ENCODE data around the gene FIGNL2.
A peak's percentile ranks its signal among the peaks of the same experiment; 100 is the strongest.

FIGNL2 gene

DNA sequence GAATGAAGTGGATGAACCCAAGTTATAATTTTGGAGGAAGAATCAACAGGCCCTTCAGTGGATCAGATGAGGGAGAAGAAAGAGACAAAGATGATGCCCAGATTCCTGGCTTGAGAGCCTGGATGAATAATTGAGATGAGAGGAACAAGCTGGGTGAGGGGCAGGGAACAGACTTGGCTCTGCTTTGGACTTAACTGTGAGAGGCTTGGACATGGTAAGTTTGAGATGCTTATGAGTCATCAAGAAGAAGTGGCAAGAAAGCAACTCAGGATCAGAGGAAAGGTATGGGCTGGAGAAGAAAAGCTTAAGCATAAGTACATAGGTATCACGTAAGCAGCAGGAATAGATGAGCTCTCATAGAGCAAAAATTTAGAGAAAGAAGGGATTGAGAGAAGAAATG lies 55.3 kb downstream of the FIGNL2 start:
- Histone ChIP-seq H3K4me3 (ENCODE audit: control insufficient read depth in 1 of 7, extremely low read depth in 1 of 7, insufficient read depth in 4 of 7, low read depth in 2 of 7, low read length in 6 of 7) (no peak overlapping the region), H3K27me3 (replicated peaks in 2 of 5; ENCODE audit: control insufficient read depth in 4 of 5, insufficient read depth in 5 of 5, low read length in 4 of 5) (no peaks in the 10 kb centered on the region), H3K9me3 (ENCODE audit: control extremely low read depth in 1 of 5, control insufficient read depth in 4 of 5, insufficient read depth in 2 of 5, low read depth in 1 of 5, low read length in 4 of 5) (no peaks in the 10 kb centered on the region), H3K36me3 (ENCODE audit: control insufficient read depth in 4 of 4, insufficient read depth in 4 of 4, low read length in 3 of 4) (no peaks in the 10 kb centered on the region), H3K4me1 (ENCODE audit: control extremely low read depth in 1 of 4, control insufficient read depth in 4 of 4, insufficient read depth in 4 of 4, low read length in 3 of 4) (no peaks in the 10 kb centered on the region), H3K27ac (ENCODE audit: insufficient read depth in 1 of 2, low read depth in 1 of 2, low read length in 2 of 2, poor library complexity in 1 of 2, severe bottlenecking in 2 of 2) (no peak overlapping the region)
- ChIA-PET POLR2A (no interaction called here), CTCF (interaction anchor here (0.6 to 2.0 kb wide), 3 partner anchors 11 to 27 kb away, joined by 3 to 7 read pairs (median 3); no protein-coding TSS in a partner anchor)
- DNase-seq: no peak
- WGBS (ENCODE audit: insufficient coverage): 92% methylated on average over 1 of the region's 1 CpG

- H3K27ac ChIP-seq (ENCODE audit: insufficient read depth in 1 of 2, low read depth in 1 of 2, low read length in 2 of 2, poor library complexity in 1 of 2, severe bottlenecking in 2 of 2): no peak overlapping the region
- no peak overlapping the region for H3K4me3 ChIP-seq (ENCODE audit: control insufficient read depth in 1 of 7, extremely low read depth in 1 of 7, insufficient read depth in 4 of 7, low read depth in 2 of 7, low read length in 6 of 7)
- no peaks in the 10 kb centered on the region for H3K4me1 ChIP-seq (ENCODE audit: control extremely low read depth in 1 of 4, control insufficient read depth in 4 of 4, insufficient read depth in 4 of 4, low read length in 3 of 4)
- 100% methylated on average over 2 of the region's 5 CpGs for WGBS (ENCODE audit: insufficient coverage)
- H3K27me3 ChIP-seq (replicated peaks in 2 of 5; ENCODE audit: control insufficient read depth in 4 of 5, insufficient read depth in 5 of 5, low read length in 4 of 5): no peaks in the 10 kb centered on the region
- H3K36me3 ChIP-seq (ENCODE audit: control insufficient read depth in 4 of 4, insufficient read depth in 4 of 4, low read length in 3 of 4): no peaks in the 10 kb centered on the region
- no peaks in the 10 kb centered on the region for H3K9me3 ChIP-seq (ENCODE audit: control extremely low read depth in 1 of 5, control insufficient read depth in 4 of 5, insufficient read depth in 2 of 5, low read depth in 1 of 5, low read length in 4 of 5)
- DNase-seq: no peak
- ChIA-PET POLR2A (no interaction called here), CTCF (interaction anchor here (0.8 to 2.0 kb wide), 4 partner anchors 11 to 27 kb away, joined by 3 to 7 read pairs (median 3); no protein-coding TSS in a partner anchor)
These were observed 56.1 kb downstream of the FIGNL2 start for GRCh38 chr12:51792417-51792816.

GRCh38 chr12:51788876-51789275 lies 59.6 kb downstream of the FIGNL2 start:
- no peaks in the 10 kb centered on the region for H3K36me3 ChIP-seq (ENCODE audit: control insufficient read depth in 4 of 4, insufficient read depth in 4 of 4, low read length in 3 of 4)
- WGBS (ENCODE audit: insufficient coverage): 98% methylated on average over 6 of the region's 6 CpGs
- CTCF ChIA-PET: no interaction called here
- H3K27ac ChIP-seq (ENCODE audit: insufficient read depth in 1 of 2, low read depth in 1 of 2, low read length in 2 of 2, poor library complexity in 1 of 2, severe bottlenecking in 2 of 2): no peak overlapping the region
- H3K4me1 ChIP-seq (ENCODE audit: control extremely low read depth in 1 of 4, control insufficient read depth in 4 of 4, insufficient read depth in 4 of 4, low read length in 3 of 4): peaks cover 0 to 11% (median 3%) of the 10 kb centered on the region in 4 experiments
- no peaks in the 10 kb centered on the region for H3K9me3 ChIP-seq (ENCODE audit: control extremely low read depth in 1 of 5, control insufficient read depth in 4 of 5, insufficient read depth in 2 of 5, low read depth in 1 of 5, low read length in 4 of 5)
- DNase-seq: no peak
- no peaks in the 10 kb centered on the region for H3K27me3 ChIP-seq (replicated peaks in 2 of 5; ENCODE audit: control insufficient read depth in 4 of 5, insufficient read depth in 5 of 5, low read length in 4 of 5)
- no peak overlapping the region for H3K4me3 ChIP-seq (ENCODE audit: control insufficient read depth in 1 of 7, extremely low read depth in 1 of 7, insufficient read depth in 4 of 7, low read depth in 2 of 7, low read length in 6 of 7)
- POLR2A ChIA-PET: no interaction called here

DNA sequence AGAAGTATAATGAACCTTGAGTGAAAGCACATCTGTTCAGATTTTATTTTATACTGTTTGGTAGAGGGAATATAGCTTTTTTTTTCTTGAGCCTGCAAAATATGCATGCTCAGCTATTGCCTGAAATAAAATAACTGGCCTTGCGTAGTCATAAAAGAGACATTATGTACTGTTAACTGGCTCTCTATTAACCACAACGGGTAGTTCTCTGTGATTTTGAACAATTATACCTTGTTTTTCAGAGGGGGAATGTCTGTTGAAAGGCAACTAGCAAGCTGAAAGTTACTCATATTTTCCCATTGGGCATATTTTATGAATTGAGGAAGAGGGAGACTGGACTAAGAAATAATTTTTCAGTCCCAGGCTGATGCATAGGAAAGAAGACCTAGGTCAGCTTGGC lies 62.6 kb downstream of the FIGNL2 start:
- H3K27me3 ChIP-seq (replicated peaks in 2 of 5; ENCODE audit: control insufficient read depth in 4 of 5, insufficient read depth in 5 of 5, low read length in 4 of 5): no peaks in the 10 kb centered on the region
- H3K9me3 ChIP-seq (ENCODE audit: control extremely low read depth in 1 of 5, control insufficient read depth in 4 of 5, insufficient read depth in 2 of 5, low read depth in 1 of 5, low read length in 4 of 5): no peaks in the 10 kb centered on the region
- ChIA-PET CTCF (no interaction called here), POLR2A (no interaction called here)
- H3K27ac ChIP-seq (ENCODE audit: insufficient read depth in 1 of 2, low read depth in 1 of 2, low read length in 2 of 2, poor library complexity in 1 of 2, severe bottlenecking in 2 of 2): no peak overlapping the region
- no peaks in the 10 kb centered on the region for H3K36me3 ChIP-seq (ENCODE audit: control insufficient read depth in 4 of 4, insufficient read depth in 4 of 4, low read length in 3 of 4)
- 100% methylated on average over 2 of the region's 2 CpGs for WGBS (ENCODE audit: insufficient coverage)
- H3K4me3 ChIP-seq (ENCODE audit: control insufficient read depth in 1 of 7, extremely low read depth in 1 of 7, insufficient read depth in 4 of 7, low read depth in 2 of 7, low read length in 6 of 7): no peak overlapping the region
- no peak for DNase-seq
- peaks cover 0 to 18% (median 3%) of the 10 kb centered on the region in 4 experiments for H3K4me1 ChIP-seq (ENCODE audit: control extremely low read depth in 1 of 4, control insufficient read depth in 4 of 4, insufficient read depth in 4 of 4, low read length in 3 of 4)

- 71% methylated on average over 2 of the region's 3 CpGs for WGBS (ENCODE audit: insufficient coverage)
- DNase-seq: peak in 2 of 3 donors; percentile 6 to 14
- Histone ChIP-seq H3K36me3 (ENCODE audit: control insufficient read depth in 4 of 4, insufficient read depth in 4 of 4, low read length in 3 of 4) (no peaks in the 10 kb centered on the region), H3K9me3 (ENCODE audit: control extremely low read depth in 1 of 5, control insufficient read depth in 4 of 5, insufficient read depth in 2 of 5, low read depth in 1 of 5, low read length in 4 of 5) (no peaks in the 10 kb centered on the region), H3K4me3 (ENCODE audit: control insufficient read depth in 1 of 7, extremely low read depth in 1 of 7, insufficient read depth in 4 of 7, low read depth in 2 of 7, low read length in 6 of 7) (no peak overlapping the region), H3K27ac (ENCODE audit: insufficient read depth in 1 of 2, low read depth in 1 of 2, low read length in 2 of 2, poor library complexity in 1 of 2, severe bottlenecking in 2 of 2) (no peak overlapping the region), H3K27me3 (replicated peaks in 2 of 5; ENCODE audit: control insufficient read depth in 4 of 5, insufficient read depth in 5 of 5, low read length in 4 of 5) (no peaks in the 10 kb centered on the region), H3K4me1 (ENCODE audit: control extremely low read depth in 1 of 4, control insufficient read depth in 4 of 4, insufficient read depth in 4 of 4, low read length in 3 of 4) (peaks cover 0 to 18% (median 3%) of the 10 kb centered on the region in 4 experiments)
- CTCF ChIA-PET: no interaction called here
- POLR2A ChIA-PET: no interaction called here
These were observed 63.8 kb downstream of the FIGNL2 start for GRCh38 chr12:51784688-51785087.

DNA sequence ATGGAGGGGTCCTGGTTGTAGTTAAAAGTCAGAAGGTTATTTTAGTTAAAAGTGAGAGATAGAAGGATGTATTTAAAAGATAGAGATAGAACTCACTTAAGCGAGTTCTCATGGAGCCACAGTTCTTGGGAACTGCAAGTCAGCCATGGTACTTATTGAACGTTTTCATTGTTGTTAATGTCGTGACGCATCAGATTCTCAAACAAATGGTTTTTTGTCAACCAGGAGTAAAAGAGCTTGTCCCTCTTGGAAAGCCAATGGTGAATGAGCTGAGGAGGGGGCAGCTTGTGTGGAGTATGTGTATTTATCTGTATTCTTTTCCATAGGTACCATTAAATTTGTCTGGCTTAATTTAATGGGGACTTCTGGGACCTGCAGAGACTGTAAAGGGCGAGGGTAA lies 68.6 kb downstream of the FIGNL2 start:
- H3K4me1 ChIP-seq (ENCODE audit: control extremely low read depth in 1 of 4, control insufficient read depth in 4 of 4, insufficient read depth in 4 of 4, low read length in 3 of 4): peaks cover 0 to 11% (median 2%) of the 10 kb centered on the region in 4 experiments
- no peak overlapping the region for H3K27ac ChIP-seq (ENCODE audit: insufficient read depth in 1 of 2, low read depth in 1 of 2, low read length in 2 of 2, poor library complexity in 1 of 2, severe bottlenecking in 2 of 2)
- WGBS (ENCODE audit: insufficient coverage): 96% methylated on average over 5 of the region's 5 CpGs
- no peaks in the 10 kb centered on the region for H3K27me3 ChIP-seq (replicated peaks in 2 of 5; ENCODE audit: control insufficient read depth in 4 of 5, insufficient read depth in 5 of 5, low read length in 4 of 5)
- H3K36me3 ChIP-seq (ENCODE audit: control insufficient read depth in 4 of 4, insufficient read depth in 4 of 4, low read length in 3 of 4): no peaks in the 10 kb centered on the region
- no peak for DNase-seq
- H3K4me3 ChIP-seq (ENCODE audit: control insufficient read depth in 1 of 7, extremely low read depth in 1 of 7, insufficient read depth in 4 of 7, low read depth in 2 of 7, low read length in 6 of 7): no peak overlapping the region
- no peaks in the 10 kb centered on the region for H3K9me3 ChIP-seq (ENCODE audit: control extremely low read depth in 1 of 5, control insufficient read depth in 4 of 5, insufficient read depth in 2 of 5, low read depth in 1 of 5, low read length in 4 of 5)
- CTCF ChIA-PET: no interaction called here
- POLR2A ChIA-PET: no interaction called here

DNA sequence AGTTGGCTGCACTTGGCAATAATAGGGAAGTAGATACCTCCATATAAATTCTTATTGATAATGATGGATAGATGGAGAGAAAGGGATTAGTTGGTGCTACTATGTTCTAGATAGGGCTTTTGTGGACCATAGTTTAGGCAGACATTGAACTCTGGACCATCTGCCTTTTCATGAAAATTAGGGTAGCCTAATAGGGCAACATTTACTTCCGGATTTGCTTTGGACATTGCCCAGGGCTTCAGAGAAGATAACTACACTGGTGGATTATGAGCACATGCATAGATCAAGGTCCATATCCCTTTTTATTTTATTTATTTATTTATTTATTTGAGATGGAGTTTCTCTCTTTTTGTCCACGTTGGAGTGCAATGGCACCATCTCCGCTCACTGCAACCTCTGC lies 70.5 kb downstream of the FIGNL2 start:
- DNase-seq: no peak
- ChIA-PET CTCF (no interaction called here), POLR2A (no interaction called here)
- Histone ChIP-seq H3K9me3 (ENCODE audit: control extremely low read depth in 1 of 5, control insufficient read depth in 4 of 5, insufficient read depth in 2 of 5, low read depth in 1 of 5, low read length in 4 of 5) (peaks cover 0 to 4% (median 0%) of the 10 kb centered on the region in 5 experiments), H3K4me3 (ENCODE audit: control insufficient read depth in 1 of 7, extremely low read depth in 1 of 7, insufficient read depth in 4 of 7, low read depth in 2 of 7, low read length in 6 of 7) (no peak overlapping the region), H3K36me3 (ENCODE audit: control insufficient read depth in 4 of 4, insufficient read depth in 4 of 4, low read length in 3 of 4) (no peaks in the 10 kb centered on the region), H3K27ac (ENCODE audit: insufficient read depth in 1 of 2, low read depth in 1 of 2, low read length in 2 of 2, poor library complexity in 1 of 2, severe bottlenecking in 2 of 2) (no peak overlapping the region), H3K4me1 (ENCODE audit: control extremely low read depth in 1 of 4, control insufficient read depth in 4 of 4, insufficient read depth in 4 of 4, low read length in 3 of 4) (peaks cover 0 to 11% (median 0%) of the 10 kb centered on the region in 4 experiments), H3K27me3 (replicated peaks in 2 of 5; ENCODE audit: control insufficient read depth in 4 of 5, insufficient read depth in 5 of 5, low read length in 4 of 5) (no peaks in the 10 kb centered on the region)
- 80% methylated on average over 1 of the region's 3 CpGs for WGBS (ENCODE audit: insufficient coverage)
